Mucosa of descending colon (tissue), 3 donors: ENCODE data around the gene DNAJC2. TPM values are rescaled to one million over a fixed set of nuclear protein-coding genes. Genes with fewer than 3 reads are reported as not detected.
"Not testable (repeated sequence)": the region's sequence is repeated elsewhere in the genome, so short reads cannot be mapped to it uniquely, and the experiment has no call there.

Source experiments
- ATAC-seq: fragments of 200-7000 bp; cut with Tn5 transposase; one replicate; pipeline ENCODE4 v1.9.1; 2020; ENCODE audit warnings: mild to moderate bottlenecking, moderate library complexity
- DNase-seq, 3 donors: peaks; one replicate each; pipeline ENCODE4 v3.0.0-alpha.2; 2020
- H3K36me3 ChIP-seq: fragments of 200-600 bp; one replicate; pipeline ENCODE4 v1.8.0; 2021; ENCODE audit warnings: low read depth, mild to moderate bottlenecking
- H3K4me1 ChIP-seq: fragments of 200-600 bp; one replicate; pipeline ENCODE4 v1.8.0; 2021; ENCODE audit warnings: low read depth, mild to moderate bottlenecking
- H3K4me3 ChIP-seq: fragments of 200-600 bp; one replicate; pipeline ENCODE4 v1.8.0; 2021; ENCODE audit warnings: mild to moderate bottlenecking
- H3K9me3 ChIP-seq: fragments of 200-600 bp; one replicate; pipeline ENCODE4 v1.8.0; 2021; ENCODE audit warnings: mild to moderate bottlenecking
- intact Hi-C, 2 donors: fragments of 100-400 bp; cut with DNase I in 1 of 2; cut with micrococcal nuclease in 1 of 2; formaldehyde crosslinking; loops; one replicate each; pipeline versions ENCODE4 v1.11.0 to v1.11.1; 2022; cut with DNase I, micrococcal nuclease
- total RNA-seq, 3 donors: library from RNA; stranded (reverse); fragmentation: NEBNext Ultra II Directional in 2 of 3; extraction: Animal tissue kit (Norgen Biotek cat#: 25700) in 2 of 3; gene quantifications; one replicate each; pipeline versions ENCODE4 v1.2.1 to v1.2.4, GENCODE V29; 2021 to 2023
- donor health status: DM: no; HTN: no; CAD: no; lungs with moderate emphysema.
- donor health status: DM: no; HTN: no; CAD: no.
- donor health status: DM: no; HTN: yes; CAD: no.

The DNAJC2 gene
- total RNA-seq, 3 donors from 2014 or later: 15.0 to 21.3 (median 16.4) TPM

- ATAC-seq, H3K4me3 ChIP-seq, H3K4me1 ChIP-seq, H3K36me3 ChIP-seq, intact Hi-C loops, DNase-seq, H3K9me3 ChIP-seq: not testable (repeated sequence)
These were observed 78.3 kb downstream of the DNAJC2 start for GRCh38 chr7:103266229-103266628.

GRCh38 chr7:103264054-103264453, 80.5 kb downstream of the DNAJC2 start:
- intact Hi-C loops, DNase-seq, H3K4me1 ChIP-seq: not testable (repeated sequence)

More at GRCh38 chr7:103264054-103264453, 80.5 kb downstream of the DNAJC2 start:
- not testable (repeated sequence) for H3K4me3 ChIP-seq, ATAC-seq, H3K9me3 ChIP-seq, H3K36me3 ChIP-seq

Other genes starting within 250 kb of the DNAJC2 start
- gene NAPEPLD, start 195.7 kb downstream of the DNAJC2 start, total RNA-seq: 10 to 100 TPM; 43.9 to 71.0 (median 45.9) TPM
- 10 to 100 TPM; 60.8 to 65.2 (median 63.2) TPM for gene PMPCB, start 47.3 kb downstream of the DNAJC2 start, total RNA-seq
- gene PSMC2, start 2.9 kb upstream of the DNAJC2 start, total RNA-seq: 10 to 100 TPM; 47.9 to 85.8 (median 74.0) TPM
- gene SLC26A5, start 101.4 kb upstream of the DNAJC2 start, total RNA-seq: under 1 TPM; 0.14 to 0.38 (median 0.19) TPM